NB4 (cell line): ENCODE data around the gene AMY2B.
"Not testable (repeated sequence)": the region's sequence is repeated elsewhere in the genome, so short reads cannot be mapped to it uniquely, and the experiment has no call there.

ENCODE experiments used
- DNase-seq: peaks from one replicate; pipeline ENCODE4 v3.0.0; 2010; ENCODE audit warnings: low read depth
- H3K4me3 ChIP-seq: one replicate; pipeline ENCODE4 v1.5.1; 2011; ENCODE audit warnings: mild to moderate bottlenecking, low read depth, low read length, moderate library complexity
- CTCF ChIP-seq: IDR thresholded peaks from one replicate; pipeline ENCODE4 v1.5.1; 2012; ENCODE audit warnings: low read depth, low read length
- MAX ChIP-seq: IDR thresholded peaks from 2 replicates; pipeline ENCODE4 v1.6.1; 2011; ENCODE audit warnings: low read depth, low read length
- MYC ChIP-seq: IDR thresholded peaks from 2 replicates; pipeline ENCODE4 v1.6.1; 2011; ENCODE audit warnings: low read depth, low read length
- POLR2A ChIP-seq: IDR thresholded peaks from 2 replicates; pipeline ENCODE4 v1.6.1; 2011; ENCODE audit warnings: mild to moderate bottlenecking; ENCODE audit not compliant: insufficient read length; ENCODE audit errors: extremely low read depth

Gene AMY2B

GRCh38 chr1:103541431-103541830 is 30.0 kb upstream of the AMY2B start:
- DNase-seq: no peak
- H3K4me3 ChIP-seq: no peak overlapping the region
- TF ChIP-seq MAX: no peak
- TF ChIP-seq MYC: no peak
- TF ChIP-seq POLR2A: no peak
- TF ChIP-seq CTCF: no peak

GRCh38 chr1:103546496-103546895 is 24.9 kb upstream of the AMY2B start:
- DNase-seq: no peak
- TF ChIP-seq MAX (no peak), POLR2A (no peak), CTCF (no peak), MYC (no peak)
- no peak overlapping the region for H3K4me3 ChIP-seq

GRCh38 chr1:103547840-103548239 is 23.5 kb upstream of the AMY2B start:
- TF ChIP-seq POLR2A (no peak), MAX (no peak), CTCF (no peak), MYC (no peak)
- DNase-seq: no peak
- H3K4me3 ChIP-seq: no peak overlapping the region

GRCh38 chr1:103560427-103560826 is 11.0 kb upstream of the AMY2B start:
- TF ChIP-seq POLR2A (no peak), CTCF (no peak), MYC (no peak), MAX (no peak)
- no peak for DNase-seq
- no peak overlapping the region for H3K4me3 ChIP-seq

GRCh38 chr1:103561124-103561523 is 10.3 kb upstream of the AMY2B start:
- not testable (repeated sequence) for DNase-seq

GRCh38 chr1:103561643-103562395 is 9.6 kb upstream of the AMY2B start:
- H3K4me3 ChIP-seq: no peak overlapping the region
- DNase-seq: peak; percentile 23
- no peak for TF ChIP-seq CTCF
- TF ChIP-seq MAX: no peak
- no peak for TF ChIP-seq POLR2A
- TF ChIP-seq MYC: no peak

More at GRCh38 chr1:103561124-103561523, 10.3 kb upstream of the AMY2B start:
- not testable (repeated sequence) for H3K4me3 ChIP-seq
